T-helper 9 cell (primary cell): ENCODE data around the gene ZNF451.

Experiments used
- DNase-seq: peaks from one replicate; pipeline ENCODE4 v3.0.0-alpha.2; 2020

Gene ZNF451

GRCh38 chr6:57097596-57097995 is 7.6 kb downstream of the ZNF451 start:
- no peak for DNase-seq

GRCh38 chr6:57102976-57103375 is 13.0 kb downstream of the ZNF451 start:
- no peak for DNase-seq

DNA sequence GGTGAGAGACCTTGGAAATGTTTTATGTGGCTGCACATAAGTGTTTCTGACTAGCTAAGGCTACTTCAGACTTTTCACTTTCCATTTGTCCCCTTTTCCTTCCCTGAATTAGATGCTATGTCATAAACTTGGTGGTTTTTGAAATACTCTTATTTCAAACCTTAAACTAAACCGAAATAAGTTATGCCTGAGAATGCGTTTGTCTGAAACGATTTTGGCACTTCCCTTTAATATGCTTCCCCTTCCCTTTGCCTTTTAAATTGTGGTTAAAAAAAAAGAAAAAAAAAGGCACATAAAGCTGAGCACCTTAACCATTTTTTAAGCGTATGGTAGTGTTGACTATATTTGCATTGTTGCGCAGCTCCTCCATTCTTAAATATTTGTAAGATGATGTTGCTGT is 14.3 kb downstream of the ZNF451 start:
- no peak for DNase-seq

DNA sequence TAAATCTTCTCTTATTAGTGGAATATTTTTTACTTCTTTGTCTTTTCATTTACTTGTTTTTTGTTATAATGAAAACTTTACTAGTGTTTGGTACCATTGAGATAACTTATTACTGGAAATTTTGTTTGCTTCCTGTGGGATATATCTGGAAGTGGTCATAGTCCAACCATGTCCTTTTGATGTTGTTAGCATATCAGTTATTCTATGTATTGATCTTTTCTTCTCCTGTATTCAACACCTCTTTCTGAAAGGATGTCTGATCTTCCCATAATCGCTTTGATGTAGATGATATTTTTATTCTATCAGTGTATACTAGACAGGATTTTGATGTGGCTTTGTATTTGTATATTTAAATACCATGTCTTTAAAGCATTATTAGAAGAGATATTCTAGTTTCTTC is 17.0 kb downstream of the ZNF451 start:
- DNase-seq, result no peak

DNA sequence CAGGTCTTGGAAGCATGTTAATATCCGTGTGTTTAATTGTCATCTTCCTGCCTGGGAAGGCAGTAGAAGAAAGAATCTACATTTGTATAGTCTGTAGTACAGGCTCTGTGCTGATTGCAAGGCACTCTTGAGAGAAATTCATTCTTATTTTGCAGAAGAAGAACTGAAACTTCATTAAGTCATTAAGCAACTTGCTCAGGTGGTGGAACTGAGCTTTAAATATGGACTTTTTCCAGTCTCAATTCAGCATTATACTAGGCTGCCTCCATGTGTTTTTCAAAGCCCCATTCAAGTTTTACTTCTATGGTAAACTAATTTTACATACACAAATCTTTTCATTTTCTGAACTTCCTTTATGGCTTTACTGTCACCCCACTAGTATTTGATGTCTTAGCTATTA is 18.7 kb downstream of the ZNF451 start:
- no peak for DNase-seq

DNA sequence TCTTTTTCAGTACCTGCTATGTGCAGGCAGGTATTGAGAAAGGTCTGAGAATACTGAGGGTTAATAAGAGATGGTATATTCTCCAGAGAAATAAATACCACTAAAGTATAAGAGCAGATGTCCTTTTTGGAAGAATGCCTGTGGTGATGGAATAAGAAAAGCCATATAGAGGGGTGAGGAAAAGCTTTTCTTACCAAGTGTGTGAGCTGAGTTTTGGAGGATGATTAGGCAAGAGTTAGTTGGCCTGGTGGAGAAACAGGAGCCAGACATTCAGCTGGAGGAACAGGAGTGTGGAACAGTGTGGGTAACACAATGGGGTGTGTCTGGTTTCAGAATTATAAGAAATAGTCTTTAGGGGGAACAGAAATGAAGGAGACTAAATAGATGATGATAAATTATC is 19.9 kb downstream of the ZNF451 start:
- DNase-seq, result no peak

DNA sequence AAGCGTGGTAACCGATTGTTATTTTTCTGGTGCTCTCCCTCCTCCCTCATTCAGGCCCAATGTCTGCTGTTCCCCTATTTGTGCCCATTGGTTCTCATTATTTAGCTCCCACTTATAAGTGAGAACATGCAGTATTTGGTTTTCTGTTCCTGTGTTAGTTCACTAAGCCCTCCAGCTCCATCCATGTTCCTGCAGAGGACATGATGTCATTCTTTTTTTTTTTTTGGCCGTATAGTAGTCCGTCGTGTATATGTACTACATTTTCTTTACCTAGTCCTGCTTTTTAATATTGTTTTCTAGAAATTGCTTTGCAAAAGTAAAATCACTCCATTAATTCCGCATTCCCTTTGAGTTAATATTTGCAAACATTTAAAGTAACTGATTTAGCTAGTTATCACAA is 23.1 kb downstream of the ZNF451 start:
- no peak for DNase-seq

GRCh38 chr6:57116776-57117175 is 26.8 kb downstream of the ZNF451 start:
- no peak for DNase-seq

- no peak for DNase-seq
Observed at GRCh38 chr6:57117796-57118195, 27.8 kb downstream of the ZNF451 start.

DNA sequence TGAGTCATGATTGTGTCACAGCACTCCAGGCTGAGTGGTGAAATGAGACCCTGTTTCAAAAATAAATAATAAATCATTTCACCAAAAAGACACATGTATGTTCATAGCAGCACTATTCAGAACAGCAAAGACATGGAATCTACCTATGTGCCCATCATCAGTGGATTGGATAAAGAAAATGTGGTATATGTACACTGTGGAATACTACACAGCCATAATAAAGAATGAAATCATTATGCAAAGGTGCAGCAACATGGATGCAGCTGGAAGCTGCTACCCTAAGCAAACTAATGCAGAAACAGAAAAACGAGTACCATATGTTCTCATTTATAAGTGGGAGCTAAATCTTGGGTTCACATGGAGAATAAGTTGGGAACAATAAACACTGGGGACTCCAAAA is 33.1 kb downstream of the ZNF451 start:
- no peak for DNase-seq

- no peak for DNase-seq
Observed at GRCh38 chr6:57127763-57128162, 37.8 kb downstream of the ZNF451 start.

DNA sequence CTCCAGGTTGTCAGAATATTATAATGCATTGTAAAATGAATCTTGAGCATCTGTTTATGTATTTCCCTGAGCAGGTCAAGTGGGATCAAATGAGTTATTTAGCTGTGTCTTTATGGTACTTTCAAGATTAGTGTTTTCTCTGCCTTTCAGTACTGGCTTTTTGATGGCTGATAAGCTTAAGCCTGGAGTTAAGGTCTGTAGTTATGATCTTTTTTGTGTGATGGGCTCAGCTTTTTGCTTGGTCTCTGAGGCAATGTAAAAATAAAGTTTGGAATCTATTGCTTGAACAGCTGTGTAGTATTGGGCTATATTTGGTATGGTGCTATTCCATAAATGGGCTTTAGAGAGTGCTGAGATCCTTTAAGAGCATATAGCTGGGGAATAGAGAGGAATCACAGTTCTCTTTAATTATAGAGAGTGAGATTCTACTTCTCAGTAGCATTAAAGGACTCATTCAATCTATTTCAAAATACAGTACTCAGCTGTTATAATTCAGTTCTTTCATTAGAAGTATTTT is 40.7 kb downstream of the ZNF451 start:
- DNase-seq, result no peak

DNA sequence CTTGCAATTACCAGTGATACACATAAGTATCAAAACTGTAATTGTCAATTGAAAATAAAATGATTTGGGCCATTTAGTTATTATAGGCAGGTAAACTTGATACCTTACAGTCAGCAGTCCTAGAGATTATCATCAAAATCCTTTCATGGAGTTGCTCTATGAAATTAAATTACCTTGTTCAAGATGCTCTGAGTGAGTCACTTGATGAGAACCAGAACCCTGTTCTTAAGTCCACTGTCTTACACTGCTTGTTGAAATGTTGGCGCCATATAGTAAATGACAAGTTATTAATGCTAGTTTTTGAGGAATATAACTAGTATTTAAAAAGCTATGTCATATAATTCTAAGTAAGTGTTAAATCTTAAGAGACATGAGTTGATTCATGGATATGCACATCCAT is 45.0 kb downstream of the ZNF451 start:
- no peak for DNase-seq

DNA sequence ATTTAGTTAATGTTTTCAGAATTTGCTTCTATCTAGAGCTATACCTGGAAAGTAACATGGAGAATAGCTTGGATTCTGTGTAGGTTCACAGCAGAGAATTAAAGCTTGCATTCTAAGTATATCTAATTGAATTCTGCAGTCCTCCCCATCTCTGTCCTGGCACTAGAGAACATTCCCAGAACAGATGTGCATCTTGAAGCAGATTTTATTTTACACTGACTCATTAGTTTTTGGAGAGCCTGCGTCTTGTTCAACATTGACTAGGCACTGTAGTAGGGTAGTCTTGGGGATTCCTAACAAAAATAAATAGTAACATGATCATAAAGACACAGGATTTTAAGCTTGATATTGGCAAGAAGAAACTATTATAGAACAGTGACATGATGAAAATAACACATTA is 45.9 kb downstream of the ZNF451 start:
- DNase-seq, result no peak

- no peak for DNase-seq
Observed at GRCh38 chr6:57137350-57137749, 47.4 kb downstream of the ZNF451 start.

- no peak for DNase-seq
Observed at GRCh38 chr6:57138026-57138425, 48.0 kb downstream of the ZNF451 start.

DNA sequence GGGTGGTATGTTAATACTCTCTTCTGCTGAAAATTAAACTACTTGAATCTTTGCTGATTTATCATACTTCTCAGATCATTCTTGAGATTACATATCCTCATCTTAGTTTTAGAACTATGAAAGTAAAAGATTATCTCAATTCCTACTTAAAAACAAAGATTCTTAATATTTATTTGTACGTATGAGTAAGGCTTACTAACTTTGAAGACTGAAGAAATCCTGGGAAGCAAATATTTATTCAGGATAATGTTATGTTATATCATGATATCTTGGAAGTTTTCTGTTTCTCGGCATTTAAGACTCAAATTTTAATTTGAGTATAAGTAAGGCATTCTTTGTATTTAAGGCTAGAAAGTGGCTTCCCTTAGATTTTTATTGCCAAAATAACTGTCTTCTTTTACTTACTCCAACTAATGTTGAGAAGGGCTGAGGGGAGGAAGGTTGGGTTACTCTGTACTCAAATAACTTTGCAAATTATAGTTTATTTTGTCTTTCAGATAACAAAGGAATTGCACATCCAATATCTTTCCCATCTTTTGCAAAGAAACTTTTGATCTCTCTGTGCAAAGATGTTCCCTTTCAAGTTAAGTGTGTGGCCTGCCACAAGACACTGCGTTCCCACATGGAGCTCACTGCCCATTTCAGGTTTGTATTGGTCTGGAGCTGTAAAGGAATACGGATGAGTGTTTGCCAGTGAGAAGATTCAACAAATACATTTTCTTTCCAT is 51.6 kb downstream of the ZNF451 start:
- DNase-seq, result no peak

DNA sequence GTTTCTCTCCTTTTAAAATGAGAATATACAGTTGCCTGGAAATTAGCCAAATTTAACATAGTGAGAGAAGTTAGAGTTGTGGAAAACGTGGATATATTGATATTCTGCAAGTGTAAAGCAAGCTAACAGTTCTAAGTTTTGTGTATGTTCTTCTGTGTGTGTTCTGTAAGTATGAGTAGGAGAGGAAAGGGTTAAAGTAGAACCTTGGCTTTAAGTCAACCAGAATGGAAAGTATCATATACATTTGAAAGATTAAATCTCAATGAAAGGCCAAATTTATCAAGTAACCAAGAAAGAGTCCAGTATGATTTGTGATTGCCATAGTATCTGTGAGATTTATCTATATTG is 52.2 kb downstream of the ZNF451 start:
- DNase-seq, result no peak

GRCh38 chr6:57143690-57144089 is 53.7 kb downstream of the ZNF451 start:
- no peak for DNase-seq

DNA sequence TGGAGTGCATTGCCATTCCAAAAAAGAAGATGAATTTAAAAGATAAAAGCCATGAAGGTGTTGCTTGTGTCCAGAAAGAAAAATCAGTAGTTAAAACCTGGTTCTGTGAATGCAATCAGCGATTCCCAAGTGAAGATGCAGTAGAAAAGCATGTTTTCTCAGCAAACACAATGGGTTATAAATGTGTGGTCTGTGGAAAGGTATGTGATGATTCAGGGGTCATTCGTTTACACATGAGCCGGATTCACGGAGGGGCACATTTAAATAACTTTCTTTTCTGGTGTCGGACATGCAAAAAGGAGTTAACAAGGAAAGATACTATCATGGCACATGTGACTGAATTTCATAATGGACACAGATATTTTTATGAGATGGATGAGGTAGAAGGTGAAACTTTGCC is 57.4 kb downstream of the ZNF451 start:
- no peak for DNase-seq

DNA sequence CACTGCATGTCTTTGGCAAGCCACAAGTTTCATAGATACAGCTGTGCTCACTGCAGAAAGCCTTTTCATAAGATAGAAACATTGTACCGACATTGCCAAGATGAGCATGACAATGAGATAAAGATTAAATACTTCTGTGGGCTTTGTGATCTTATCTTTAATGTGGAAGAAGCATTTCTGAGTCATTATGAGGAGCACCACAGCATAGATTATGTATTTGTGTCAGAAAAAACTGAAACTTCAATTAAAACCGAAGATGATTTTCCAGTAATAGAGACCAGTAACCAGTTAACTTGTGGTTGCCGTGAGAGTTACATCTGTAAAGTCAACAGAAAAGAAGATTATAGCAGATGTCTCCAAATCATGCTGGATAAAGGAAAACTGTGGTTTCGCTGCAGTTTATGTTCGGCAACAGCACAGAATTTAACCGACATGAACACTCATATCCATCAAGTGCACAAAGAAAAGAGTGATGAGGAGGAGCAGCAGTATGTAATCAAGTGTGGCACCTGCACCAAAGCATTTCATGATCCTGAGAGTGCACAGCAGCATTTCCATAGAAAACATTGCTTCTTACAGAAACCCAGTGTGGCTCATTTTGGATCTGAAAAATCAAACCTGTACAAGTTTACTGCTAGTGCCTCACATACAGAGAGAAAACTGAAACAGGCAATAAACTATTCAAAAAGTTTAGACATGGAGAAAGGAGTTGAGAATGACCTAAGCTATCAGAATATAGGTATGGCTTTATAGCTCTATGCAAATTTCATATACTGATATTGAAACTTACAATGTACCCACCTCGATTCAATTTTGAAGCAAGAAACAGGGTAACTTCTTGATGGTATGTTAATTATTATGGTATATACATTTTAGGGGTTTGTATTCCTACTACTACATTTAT is 58.2 kb downstream of the ZNF451 start:
- no peak for DNase-seq

GRCh38 chr6:57158658-57159057 is 68.7 kb downstream of the ZNF451 start:
- DNase-seq, result no peak

GRCh38 chr6:57159127-57159526 is 69.1 kb downstream of the ZNF451 start:
- no peak for DNase-seq

DNA sequence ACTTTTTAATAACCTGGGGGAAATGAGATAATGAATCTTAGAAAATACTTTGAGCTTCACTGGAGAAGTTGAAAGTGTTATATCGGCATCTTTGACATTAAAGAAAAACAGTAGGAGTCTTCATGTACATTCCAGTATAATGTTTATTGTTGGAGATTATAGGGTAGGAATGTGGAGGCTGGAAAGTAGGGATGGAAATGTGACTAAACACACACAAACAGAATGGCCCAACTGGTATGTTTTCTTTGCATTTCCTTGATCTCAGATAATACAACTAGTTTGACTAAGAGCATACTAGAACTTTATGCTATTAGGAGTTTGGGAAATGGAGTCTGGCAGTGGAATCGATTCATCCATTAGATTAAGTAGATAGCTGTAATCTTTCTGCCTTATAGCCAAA is 72.0 kb downstream of the ZNF451 start:
- DNase-seq, result no peak
